Skin of body (tissue), 2 donors: Measurements from ENCODE around the gene SKOR1. TPM values are rescaled to one million over a fixed set of nuclear protein-coding genes. Genes with fewer than 3 reads are reported as not detected.

Source experiments
- DNase-seq: peaks from one replicate; lab custom pipeline; 2025; lab: John Stamatoyannopoulos, UW
- total RNA-seq: library from RNA; depleted of rRNA; stranded (reverse); fragments of >200 nt; gene quantifications from one replicate; pipeline ENCODE4 v1.2.3, GENCODE V29; 2014

The SKOR1 gene, protein sequence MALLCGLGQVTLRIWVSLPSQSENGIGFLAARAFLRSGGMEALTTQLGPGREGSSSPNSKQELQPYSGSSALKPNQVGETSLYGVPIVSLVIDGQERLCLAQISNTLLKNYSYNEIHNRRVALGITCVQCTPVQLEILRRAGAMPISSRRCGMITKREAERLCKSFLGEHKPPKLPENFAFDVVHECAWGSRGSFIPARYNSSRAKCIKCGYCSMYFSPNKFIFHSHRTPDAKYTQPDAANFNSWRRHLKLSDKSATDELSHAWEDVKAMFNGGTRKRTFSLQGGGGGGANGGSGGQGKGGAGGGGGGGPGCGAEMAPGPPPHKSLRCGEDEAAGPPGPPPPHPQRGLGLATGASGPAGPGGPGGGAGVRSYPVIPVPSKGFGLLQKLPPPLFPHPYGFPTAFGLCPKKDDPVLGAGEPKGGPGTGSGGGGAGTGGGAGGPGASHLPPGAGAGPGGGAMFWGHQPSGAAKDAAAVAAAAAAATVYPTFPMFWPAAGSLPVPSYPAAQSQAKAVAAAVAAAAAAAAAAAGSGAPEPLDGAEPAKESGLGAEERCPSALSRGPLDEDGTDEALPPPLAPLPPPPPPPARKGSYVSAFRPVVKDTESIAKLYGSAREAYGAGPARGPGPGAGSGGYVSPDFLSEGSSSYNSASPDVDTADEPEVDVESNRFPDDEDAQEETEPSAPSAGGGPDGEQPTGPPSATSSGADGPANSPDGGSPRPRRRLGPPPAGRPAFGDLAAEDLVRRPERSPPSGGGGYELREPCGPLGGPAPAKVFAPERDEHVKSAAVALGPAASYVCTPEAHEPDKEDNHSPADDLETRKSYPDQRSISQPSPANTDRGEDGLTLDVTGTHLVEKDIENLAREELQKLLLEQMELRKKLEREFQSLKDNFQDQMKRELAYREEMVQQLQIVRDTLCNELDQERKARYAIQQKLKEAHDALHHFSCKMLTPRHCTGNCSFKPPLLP
- total RNA-seq: 0.10 TPM

DNA sequence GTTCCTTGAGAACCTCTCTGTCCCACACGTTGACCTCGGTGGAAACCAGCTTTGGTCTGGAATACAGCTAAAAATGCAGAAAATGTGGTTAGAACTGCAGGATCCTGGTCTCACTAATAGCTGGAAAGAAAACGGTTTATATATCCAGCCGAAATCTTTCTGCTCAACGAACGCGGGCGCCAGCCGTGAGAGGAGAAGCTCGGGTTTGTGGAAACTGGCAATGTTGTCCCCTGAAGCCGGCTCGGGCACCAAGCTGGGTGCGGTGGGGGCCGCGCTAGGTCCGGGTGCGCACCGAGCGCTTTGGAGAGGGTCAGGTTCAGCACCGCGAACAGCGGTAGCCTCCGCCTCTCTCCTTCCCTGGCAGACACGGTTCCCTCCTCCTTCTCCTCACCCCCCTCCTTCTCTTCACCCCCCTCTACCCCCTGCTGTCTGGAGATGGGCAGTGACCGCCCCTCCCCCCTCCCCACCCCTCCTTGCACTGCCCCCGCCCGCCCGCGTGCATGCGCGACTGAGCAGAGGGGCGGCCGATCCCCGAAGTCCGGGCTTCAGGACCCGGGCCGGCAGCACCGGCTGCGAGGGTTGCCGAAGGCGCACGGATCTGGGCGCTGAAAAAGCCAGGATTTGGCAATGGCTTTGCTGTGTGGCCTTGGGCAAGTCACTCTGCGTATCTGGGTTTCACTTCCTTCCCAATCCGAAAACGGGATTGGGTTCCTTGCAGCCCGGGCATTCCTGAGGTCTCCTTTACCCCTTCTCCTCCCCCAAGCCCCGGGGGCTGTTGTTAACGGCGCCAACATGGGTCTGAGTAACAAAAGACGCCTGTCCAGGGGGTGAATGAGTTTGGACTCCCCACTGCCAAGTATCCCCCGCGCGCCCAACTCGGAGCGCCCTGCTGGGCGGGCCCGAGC, at the start of gene SKOR1:
TSS of gene SKOR1 (plus strand) at position 534 of the 905 bp plus-strand sequence. CDS start at position 628, 94 bp downstream.
- DNase-seq: no peak

DNA sequence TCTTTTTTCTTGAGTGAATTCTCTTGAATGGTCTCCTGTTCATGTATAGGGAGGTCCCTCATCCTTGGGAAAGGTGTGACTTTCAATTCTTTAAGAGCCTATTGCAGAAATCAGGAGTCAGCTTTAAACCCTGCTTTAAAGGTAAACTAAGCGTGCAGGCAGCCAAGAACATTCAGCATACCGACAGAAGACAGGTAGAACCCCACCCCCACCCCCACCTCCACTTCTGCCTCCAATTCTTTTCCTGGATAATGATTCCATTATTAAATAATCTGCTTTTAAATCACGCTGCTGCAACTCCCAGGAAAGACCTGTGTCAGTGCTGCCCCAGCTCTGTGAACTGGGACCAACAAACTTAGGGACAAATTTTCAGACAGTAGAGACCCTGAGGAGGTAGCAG, 49.3 kb upstream of the SKOR1 start:
- DNase-seq: no peak

DNA sequence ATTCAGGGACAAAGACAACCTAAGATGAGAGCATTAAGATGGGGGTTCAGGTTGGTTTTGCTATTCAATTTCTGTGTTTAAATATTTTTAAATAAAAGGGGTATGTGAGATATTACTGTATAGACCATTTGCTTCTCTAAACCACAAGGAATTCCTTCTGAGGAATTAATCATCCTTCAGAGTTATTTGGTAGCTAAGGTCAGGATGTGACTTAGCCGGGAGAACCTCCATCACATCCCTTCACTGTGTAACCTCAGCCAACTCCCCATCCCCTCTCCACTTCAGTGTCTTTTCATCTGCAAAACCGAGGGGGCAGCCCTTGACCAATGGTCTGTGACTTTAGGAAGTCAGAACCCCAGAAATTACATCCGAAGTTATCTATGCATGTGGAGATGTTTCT, 48.7 kb upstream of the SKOR1 start:
- no peak for DNase-seq

DNA sequence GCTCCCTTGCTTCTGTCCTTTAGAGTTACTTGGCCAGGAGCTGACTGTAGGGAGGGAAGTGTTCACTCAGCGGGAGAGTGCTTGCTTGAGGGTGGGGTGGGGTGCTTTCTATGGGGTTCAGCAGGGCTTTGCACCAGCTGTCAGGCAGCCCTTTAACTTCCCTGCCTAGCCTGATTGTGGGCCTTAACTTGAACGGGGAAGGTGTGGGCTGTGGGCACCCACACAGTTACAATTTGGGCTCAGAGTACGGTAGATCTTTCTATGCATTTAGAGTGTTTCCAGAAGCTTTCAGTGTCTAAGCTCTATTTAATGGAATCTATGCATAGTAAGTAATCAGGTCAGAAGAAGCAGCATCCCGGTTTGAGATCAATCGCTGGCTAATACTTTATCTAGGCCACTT, 48.2 kb upstream of the SKOR1 start:
- no peak for DNase-seq

DNA sequence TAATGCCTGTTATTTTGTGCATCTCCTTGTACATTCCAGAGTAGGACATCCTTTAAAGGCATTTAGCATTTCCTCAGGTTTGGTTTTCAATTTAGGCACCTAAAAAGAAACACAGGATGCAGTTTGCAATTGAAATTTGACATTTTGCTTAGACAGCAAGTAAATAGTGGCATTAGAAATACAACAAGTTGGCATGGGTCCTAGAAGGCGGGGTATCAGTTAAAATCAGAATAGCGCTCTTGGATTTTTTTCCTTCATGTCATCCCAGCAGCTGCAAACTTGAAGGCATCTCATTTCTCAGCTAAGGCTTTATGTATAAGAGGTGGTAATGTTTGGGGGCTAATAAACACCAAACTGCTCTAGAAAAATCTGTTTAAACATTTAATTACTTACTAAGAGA, 47.5 kb upstream of the SKOR1 start:
- no peak for DNase-seq

DNA sequence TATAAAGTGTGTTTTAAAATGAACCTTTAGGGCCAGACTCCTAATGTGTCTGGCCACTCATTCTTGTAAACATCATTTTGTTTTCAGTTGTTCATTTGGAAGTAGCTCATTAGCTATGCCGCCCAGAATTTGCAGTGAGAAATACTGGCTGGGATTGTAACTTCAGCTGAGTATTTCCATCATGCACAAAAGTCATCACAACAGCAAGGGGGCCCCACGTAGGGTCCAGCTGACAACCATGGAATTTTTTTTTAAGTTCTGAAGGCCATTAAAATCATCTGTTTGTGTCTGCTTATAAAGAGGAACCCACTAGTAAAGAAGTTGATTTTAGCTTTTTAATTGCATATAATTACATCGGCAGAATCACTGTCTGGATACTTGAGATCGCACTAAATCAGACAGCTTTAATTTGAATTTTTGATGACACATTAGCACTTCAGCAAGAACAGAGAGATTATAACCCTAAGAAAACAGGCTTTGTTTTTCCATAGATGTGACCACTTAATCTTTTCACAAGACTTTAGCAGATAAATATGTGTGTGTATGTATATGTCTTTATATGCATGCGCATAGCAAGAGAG, 46.3 kb upstream of the SKOR1 start:
- no peak for DNase-seq

DNA sequence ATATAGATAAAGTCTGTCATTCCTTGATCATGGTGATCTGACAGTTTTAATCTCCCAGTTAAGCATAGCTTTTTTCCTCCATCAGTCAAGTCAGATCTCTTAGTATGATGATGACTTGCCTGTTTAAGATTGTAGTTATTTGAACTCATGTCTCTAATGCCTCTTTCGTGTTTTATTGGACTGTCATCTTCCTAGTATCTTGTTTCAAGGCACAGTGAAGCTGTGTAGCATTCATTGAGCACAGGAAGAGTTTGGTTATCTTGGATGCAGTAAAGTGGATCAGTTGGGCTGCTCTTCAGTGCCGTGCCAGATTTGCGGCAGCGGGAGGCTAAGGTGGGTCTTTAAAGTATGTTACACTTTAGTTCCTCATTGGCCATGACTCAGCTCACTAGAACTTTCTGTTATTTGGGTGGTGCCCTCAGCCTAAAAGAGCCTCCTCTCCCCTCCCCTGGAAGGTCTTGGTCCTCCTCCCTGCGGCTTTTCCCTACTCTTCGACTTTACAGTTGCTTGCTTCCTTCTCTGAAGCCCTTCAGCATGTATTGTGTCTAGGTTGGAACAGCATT, 45.7 kb upstream of the SKOR1 start:
- no peak for DNase-seq

DNA sequence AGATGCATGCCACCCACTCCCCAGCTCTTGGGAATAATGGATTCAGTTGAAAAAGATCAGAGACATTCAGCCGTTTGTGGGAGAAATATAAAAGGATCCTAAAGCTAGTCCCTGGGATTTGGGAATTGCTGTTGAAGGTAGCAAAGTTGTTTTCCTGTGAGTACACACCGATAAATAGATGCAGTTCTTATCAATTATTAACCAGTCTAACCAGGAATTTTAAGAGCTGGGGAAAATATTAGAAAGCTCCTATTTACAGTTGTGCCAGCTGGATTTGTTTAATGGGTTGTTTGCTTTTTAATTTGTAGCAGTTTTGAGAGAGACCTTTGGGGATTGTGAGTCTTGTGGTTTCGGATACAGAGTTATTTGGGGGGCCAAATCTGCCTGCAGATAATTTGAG, 44.2 kb upstream of the SKOR1 start:
- no peak for DNase-seq

DNA sequence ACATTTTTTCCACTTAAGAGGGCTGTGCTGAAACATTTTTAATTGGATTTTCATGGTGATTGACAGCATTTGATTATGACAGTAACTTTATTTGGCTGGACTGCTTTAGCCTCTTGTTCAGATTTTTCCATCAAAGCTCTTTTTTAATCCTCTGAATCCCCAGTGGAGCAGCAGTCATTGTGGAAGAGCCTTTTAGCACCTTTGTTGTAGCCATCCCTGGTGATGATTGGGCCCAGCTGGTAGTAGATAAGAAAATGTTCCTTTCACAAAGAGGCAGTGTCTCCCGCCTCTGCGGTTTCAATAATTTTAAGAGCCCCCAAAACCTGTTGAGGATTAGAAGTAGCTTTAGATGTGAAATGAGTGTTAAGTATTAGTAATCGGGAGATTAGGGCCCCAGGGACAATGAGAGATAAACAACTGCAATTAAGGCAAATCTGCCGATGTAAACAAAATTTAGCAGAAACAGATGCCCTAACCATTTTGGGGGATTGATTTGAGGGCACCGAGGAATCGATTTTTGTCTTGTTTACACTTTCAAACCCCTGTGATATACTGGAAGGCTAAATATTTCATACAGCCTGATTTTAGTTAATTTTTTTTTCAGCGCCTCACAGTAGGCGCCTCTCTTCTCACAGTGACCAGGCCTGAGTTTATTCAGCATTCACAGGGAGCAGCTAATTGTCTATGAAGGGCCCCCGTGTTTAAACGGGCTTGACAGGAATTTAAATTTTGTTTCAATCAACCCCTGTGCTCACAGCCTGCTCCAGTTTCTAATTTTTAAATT, 43.2 kb upstream of the SKOR1 start:
- DNase-seq: no peak

DNA sequence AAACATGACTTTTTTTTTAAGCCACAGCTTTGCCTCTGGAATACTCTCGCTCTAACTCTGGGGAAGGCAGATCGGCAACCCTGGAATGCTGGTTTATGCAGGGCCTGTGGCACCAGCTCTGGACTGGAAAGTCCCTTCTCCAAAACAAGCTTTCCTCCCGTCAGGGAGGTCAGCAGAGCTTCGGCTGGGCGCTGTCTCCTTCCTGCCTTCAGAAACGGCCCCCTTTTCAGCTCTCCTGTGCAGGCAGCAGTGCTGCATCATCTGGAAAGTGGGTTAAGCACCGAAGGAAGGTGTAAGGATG, 42.7 kb upstream of the SKOR1 start:
- DNase-seq: no peak

DNA sequence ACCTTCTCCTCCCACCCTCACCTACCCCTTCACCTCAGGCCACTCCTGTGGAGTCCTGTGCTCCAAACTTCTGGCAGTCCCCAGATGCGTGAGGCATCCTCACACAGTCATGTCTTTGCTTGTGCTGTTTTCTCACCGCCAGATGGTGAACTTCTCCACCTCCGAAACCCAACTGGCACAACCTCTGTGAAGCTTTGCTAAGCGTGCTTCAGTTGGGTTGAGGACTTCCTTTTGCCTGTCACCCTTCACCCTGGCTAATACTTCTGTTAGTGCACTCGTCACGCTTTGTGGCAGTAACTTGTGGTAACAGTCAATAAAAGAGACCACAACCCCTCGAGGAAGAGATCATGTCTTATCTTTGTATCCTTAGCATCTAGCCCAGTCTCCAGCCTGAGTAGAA, 42.0 kb upstream of the SKOR1 start:
- DNase-seq: no peak

DNA sequence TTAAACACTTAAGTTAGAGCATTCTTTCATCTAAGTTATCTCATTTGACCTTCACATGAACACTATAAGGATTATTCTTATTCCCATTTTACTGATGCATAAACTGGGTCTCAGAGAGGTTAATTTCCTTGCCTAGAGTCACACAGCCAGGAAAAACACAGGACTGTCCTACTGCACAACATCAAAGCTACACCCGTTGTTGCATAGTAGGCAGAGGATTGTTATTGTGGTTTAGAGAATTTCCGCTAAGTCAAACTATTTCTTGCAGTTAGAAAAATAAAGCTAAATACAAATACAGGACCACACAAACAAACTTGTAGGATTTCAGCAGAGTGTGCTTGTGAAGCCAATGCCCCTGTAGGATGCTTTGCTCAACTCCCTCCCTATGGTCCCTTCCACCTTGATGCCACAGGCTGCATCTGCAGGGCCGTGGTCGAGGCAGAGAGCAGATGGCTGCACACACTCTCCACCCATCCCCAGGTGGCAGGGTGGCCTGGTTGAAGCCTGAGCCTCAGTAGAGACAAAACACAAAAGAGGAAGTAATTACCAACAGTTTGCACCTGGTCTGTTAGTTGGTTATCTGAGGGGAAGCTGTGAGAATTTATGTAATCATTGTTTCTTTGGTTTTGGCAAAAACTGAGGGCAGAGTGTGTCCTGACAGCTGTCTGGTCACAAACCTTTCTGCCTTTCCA, 41.1 kb upstream of the SKOR1 start:
- no peak for DNase-seq

DNA sequence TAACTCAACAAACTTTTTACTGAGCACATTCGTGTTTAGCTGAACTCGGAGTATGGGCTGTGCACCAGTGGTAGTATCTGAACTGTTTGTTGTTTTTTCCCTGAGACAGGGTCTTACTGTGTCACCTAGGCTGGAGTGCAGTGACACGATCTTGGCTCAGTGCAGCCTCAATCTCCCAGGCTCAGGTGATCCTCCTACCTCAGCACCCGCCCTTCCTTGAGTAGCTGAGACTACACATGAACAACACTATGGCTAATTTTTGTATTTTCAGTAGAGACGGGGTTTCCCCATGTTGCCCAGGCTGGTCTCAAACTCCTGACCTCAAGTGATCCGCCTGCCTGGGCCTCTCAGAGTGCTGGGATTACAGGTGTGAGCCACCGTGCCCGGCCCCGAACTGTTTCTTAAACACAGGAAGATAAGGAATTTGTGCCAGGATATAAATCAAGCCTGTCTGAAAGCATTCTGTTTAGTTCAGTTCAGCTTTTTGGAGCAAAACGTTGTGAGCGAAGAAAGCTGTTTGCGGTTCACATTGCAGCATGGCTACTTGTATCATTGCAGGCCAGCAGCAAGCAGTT, 40.4 kb upstream of the SKOR1 start:
- no peak for DNase-seq

DNA sequence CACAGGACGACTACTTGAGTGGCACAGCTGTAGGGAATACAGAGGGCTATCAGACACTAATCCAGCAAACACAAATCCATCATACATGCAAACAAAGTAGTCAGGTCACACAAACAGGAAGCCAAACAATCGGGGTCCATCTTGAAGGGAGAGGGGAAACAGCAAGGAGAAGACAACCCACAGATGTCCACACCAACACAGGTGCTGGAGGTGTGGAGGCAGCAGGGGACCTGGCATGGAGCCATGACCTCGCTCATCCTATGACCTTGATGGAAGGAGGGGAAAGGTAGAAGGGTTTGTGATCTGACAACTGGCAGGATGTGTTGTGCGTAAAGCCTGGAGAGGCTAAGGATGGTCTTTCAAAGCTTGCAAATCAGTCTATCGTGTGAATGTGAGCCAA, 39.9 kb upstream of the SKOR1 start:
- no peak for DNase-seq

DNA sequence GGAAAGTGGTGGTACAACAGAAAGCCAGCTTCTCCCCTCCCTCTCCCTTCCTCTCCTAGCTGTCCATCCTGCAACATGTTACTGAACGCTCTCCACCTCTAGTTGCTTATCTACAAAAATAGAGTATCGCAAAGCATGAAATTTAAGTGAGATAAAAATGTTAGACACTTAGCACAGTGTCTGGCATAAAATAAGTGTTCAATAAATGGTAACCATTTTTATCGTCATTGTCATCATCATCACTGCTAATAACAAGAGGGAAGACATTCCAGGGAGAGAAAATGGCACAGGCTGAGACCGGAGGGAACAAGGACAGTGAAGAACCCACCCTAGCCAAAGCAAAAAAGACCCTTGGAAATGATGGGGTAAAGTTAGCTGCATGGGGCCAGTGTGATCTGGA, 38.7 kb upstream of the SKOR1 start:
- no peak for DNase-seq

DNA sequence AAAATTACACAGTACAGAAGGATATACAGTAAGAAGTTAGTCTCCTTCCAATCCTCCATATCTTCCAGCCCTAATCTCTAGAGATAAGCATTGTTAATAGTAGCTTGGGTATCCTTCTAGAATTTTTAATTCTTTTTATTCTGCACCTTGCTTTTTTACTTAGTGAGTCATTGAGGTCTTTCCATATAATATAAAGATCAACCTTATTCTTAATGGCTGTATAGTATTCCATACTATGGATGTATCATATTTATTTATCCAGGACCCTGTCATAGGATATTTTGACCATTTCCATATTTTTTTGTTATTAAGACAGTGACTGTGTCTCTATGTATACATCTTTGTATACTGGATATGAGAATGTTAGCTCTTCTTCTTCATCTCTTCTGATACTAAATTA, 36.3 kb upstream of the SKOR1 start:
- no peak for DNase-seq

DNA sequence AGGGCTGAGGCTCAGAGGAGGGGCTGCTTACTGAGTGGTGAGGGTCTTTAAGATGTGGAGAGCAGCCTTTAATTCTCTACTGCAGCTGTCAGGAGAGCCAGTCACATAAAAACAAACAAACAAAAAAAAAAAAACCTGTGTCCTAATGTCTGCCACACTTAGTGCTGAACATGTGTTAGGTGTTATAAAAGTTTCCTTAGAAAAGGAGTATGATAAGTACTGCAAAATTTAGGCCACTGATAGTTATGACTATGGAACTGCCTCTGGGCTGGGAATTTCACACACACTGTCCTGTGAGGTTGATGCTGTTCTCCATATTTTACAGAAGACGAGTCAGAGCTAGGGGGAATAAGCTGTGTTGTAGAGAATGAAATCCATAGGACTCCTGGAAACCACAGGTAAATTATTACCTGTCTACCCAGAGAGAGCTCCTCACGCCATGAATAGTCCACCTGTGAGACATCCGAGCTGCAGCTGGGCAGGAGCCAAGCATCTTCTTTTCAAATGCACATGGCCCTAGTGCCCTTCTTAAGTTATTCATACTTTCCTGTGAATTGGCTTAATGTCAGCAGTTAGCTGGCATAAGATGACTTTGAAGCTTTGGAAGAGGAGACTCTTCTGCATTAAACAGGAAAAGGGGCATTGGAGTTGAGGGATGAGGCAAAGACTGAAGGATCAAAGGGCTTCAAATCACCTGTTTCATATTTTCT, 34.5 kb upstream of the SKOR1 start:
- DNase-seq: no peak

DNA sequence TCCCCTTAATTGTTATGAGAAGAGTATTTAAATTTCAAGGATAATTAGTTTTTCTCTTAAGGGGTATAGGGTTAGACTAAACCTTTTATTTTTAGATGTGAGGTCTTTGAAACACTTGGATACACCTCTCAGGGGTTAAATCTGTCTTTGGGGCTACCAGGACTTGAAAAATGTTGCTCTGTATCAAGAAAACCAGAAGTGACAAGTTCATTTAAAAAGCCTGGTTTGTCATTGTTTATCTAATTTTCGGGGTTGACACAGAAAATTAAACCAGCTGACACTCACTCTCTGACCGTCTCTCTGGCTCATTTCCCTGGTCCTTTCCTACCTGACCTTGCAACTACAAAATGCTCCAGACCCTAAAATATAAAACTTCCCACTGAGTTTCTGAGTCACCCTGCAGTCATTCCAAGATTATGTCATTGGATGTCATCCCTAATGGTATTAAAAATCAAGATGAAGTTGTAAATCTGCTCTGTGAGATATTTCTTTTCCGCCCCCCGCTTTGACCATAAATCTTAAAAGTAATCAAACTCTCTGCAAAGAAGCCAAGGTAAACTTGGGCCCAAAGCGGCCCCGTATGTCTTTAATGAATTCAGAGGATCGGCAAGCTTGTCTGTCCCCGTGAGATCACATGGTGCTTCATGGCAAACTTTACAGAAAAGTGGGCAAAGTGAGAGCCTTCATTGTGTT, 32.9 kb upstream of the SKOR1 start:
- peak; percentile 6 for DNase-seq
